GOT3 (cell line): Measurements from ENCODE around the gene PLA2G15.

Experiments used
- DNase-seq: peaks from one replicate; lab custom pipeline; 2025; ENCODE audit warnings: mixed read lengths; lab: John Stamatoyannopoulos, UW

The PLA2G15 gene

DNA sequence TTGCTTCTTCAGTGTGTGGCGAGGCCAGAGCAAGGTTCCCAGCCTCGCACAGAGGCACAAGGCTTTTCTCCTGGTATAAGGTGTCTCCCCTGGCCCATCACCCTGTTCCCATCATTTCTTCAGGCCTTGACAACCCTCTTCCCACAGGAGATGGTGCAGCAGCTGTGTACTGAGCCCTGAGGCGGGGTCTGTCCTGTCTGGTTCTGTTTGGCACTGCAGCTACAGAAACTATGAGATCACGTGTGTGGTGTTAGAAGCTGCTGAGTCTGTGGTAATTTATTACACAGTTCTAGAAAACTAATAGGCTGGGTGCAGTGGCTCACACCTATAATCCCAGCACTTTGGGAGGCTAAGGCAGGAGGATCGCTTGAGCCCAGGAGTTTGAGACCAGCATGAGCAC, 7.2 kb downstream of the PLA2G15 start:
- no peak for DNase-seq

GRCh38 chr16:68253721-68254120, 8.5 kb downstream of the PLA2G15 start:
- no peak for DNase-seq

GRCh38 chr16:68255712-68256111, 10.5 kb downstream of the PLA2G15 start:
- no peak for DNase-seq

DNA sequence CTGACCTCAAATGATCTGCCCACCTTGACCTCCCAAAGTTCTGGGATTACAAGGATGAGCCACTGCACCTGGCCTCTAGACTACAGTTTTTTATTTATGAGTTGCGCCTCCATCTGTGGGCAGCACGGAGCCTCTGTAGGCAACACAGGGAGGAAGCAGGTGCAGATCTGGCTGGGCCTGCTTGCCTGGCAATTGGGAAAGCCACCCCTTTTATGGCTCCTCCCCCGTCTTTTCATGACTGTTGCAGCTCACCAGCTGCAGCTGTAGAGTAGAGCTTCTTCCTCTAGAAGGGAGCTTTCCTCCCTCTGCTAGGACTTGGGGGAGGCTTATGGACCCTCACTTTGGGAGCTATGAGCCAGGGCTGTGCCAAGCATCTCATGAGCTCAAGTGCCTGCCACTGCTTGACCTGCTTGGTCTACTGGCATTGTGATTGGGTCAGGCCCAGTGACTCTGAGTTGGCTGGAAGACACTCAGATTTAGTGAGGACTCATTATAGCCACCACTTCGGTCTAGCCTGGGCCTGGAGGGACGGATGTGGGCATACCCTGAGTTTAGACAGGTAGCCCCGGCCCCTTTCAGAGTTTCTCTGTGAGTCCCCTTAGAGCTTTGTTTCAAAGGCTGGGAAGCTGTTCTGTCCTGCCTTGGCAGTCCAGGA, 12.2 kb downstream of the PLA2G15 start:
- no peak for DNase-seq

DNA sequence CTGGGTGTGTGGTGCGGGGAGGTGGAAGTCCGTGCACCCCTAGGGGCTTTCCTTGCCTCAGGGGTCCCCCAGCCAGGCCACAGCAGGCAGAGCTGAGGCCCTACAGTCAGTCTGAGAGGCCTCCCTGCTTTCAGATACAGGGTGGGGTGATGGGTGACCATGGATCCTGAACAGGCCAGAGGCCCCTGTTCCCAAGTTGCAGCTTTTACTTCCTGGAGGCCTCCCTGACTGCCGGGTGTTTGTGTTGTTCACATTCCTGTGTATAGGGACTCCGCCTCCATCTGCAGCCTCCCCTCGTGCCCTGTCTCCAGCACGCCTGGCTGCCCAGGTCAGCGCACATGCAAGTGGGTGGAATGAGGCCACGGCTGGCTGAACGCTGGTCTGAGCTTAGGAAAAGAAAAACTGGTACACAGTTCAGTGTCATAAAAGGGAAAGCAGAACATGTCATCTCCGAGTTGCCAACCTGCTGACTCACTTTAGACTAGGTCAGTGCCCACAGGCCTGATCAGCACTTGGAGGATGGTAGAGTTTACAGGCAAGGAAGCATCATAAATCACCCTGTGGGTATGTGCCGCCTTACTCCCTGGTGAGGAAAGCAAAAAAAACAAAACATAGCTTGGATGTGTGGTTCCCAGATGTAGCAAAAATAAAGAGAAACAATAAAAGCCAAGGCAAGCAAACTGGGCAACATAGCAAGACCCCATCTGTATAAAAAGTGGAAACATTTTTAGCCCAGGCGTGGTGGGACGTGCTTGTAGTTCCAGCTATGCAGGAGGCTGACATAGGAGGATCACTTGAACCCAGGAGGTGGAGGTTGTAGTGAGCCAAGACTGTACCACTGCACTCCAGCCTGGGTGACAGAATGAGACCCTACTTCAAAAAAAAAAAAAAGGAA, 13.0 kb downstream of the PLA2G15 start:
- DNase-seq, result no peak

DNA sequence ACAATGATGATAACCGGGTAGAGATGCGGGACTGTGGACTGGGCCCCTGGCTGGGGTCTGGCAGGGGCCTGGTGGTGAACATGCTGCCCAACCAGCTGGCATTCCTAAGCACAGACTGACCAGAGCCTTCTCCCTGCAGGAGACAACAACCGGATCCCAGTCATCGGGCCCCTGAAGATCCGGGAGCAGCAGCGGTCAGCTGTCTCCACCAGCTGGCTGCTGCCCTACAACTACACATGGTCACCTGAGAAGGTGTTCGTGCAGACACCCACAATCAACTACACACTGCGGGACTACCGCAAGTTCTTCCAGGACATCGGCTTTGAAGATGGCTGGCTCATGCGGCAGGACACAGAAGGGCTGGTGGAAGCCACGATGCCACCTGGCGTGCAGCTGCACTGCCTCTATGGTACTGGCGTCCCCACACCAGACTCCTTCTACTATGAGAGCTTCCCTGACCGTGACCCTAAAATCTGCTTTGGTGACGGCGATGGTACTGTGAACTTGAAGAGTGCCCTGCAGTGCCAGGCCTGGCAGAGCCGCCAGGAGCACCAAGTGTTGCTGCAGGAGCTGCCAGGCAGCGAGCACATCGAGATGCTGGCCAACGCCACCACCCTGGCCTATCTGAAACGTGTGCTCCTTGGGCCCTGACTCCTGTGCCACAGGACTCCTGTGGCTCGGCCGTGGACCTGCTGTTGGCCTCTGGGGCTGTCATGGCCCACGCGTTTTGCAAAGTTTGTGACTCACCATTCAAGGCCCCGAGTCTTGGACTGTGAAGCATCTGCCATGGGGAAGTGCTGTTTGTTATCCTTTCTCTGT, 14.0 kb downstream of the PLA2G15 start:
- DNase-seq, result no peak

GRCh38 chr16:68263559-68264127, 18.5 kb downstream of the PLA2G15 start:
- no peak for DNase-seq

DNA sequence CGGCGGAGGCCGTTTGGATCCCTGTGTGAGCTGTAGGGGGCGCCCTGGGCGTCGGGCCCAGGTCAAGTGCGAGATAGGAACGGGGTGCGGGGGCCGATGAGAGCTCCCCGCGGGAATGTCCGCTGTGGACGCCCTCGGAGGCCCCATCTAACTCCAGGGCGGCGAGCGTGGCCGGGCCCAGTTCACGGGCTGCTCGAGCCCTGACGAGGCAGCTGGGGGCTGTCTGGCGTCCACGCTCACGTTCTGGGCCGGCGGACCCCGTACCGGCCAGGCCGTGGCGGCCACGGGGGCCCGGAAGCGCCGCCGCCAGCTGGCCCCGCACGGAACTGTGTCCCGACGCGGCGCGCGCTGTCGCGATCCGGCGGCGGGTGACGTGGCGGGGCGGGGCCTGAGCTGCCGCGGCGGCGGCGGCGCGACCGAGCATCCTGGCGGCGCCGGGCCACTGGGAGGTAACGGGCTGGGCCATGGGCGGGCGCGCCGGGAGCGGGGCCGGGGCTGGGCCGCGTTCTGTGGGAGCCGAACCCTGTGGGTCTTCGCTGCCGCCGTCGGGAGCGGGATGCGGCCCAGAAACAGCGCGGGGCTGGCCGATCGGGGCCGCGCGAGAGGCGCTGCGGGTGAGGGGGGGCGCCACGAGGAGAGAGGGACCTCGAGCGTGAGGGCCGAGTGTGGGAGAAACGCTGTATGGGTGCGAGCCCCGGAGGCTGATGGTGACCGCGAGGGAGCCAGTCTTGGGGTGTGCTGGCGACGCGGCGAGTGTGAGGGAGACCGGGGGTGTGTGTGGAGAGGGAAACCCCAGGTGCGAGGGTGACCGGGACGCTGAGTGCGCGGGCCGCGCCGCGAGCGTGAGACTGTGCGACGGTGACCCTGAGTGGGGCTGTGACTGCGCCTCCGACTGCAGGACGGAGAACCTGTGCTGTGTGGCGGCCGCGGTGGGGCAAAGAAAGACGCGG, 19.2 kb downstream of the PLA2G15 start, which contains the start of gene SLC7A6:
Gene SLC7A6, plus strand, starts transcription at position 399 of the 950 bp plus-strand sequence. CDS start 10,201 bp downstream, outside the sequence.
- no peak for DNase-seq

GRCh38 chr16:68265078-68265920, 20.1 kb downstream of the PLA2G15 start:
- DNase-seq, result peak; percentile 33

GRCh38 chr16:68267612-68268405, 22.6 kb downstream of the PLA2G15 start:
- no peak for DNase-seq

DNA sequence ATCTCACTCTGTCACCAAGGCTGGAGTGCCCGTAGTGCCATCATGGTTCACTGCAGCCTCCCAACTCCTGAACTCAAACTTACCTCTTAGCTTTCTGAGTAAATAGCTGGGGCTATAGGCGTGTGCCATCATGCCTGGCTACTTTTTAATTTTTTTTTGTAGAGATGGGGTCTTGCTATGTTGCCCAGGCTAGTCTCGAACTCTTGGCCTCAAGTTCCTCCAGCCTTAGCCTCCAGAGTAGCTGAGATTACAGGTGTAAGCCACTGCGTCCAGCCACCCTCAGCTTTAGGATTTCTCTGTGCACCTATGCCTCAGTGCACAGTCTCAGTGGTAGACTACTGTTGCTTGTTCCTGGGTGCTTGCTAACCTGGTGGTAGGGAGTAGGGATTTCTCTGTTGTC, 24.6 kb downstream of the PLA2G15 start:
- DNase-seq, result no peak

DNA sequence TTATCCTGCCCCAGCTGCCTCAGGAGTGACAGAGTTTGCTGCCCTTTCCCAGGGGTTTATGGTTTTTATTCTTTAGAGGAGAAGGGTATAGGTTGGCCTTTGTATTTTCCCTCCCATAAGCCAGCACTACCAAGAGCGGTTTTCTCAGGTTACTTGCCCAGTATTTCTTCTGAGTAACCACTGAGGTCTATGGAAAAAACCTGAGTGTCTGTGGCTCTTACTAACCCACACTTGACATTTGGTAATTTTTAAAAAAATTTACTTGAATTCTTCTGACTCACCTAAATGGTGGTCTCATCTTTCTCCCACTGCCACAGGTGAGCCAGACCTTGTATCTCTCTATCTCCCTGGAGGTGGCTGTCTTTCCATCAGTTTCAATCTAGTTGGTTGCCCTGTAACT, 25.2 kb downstream of the PLA2G15 start:
- DNase-seq, result no peak

DNA sequence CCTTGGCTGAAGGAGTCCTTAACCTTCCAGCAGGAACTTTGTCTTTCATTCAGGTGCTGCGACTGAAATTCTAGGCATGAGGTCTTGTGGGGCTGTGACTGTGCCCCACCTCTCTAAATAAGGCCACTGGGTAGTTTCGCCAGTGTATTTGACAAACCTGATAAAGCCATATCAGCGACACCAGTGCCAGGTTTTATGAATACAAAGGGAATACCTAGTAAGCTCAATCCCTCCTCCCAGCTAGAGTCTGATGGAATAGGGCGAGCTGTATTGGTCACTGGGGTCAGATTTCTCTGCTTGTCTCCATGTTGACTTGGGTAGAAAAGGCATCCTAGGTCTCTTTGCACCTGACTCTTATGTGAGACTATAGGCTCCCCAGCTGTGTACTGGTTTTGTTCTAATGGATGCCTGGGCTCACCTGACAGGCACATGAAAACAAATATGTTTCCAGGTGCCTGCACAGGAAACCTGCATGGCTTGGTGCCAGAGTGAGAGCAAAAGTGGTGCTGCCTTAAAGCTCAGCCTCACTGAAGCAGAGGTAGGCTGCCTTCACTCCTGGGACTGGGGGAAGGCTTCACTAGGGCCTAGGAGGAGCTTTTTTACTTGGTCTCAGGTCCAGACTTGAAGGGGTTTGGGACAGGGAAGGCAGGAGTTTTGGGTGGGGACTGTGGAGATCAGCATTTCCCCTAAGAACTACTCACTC, 27.5 kb downstream of the PLA2G15 start:
- DNase-seq, result no peak

- no peak for DNase-seq
Observed at GRCh38 chr16:68273459-68273858, 28.3 kb downstream of the PLA2G15 start.

GRCh38 chr16:68273896-68274295, 28.7 kb downstream of the PLA2G15 start:
- DNase-seq, result no peak

DNA sequence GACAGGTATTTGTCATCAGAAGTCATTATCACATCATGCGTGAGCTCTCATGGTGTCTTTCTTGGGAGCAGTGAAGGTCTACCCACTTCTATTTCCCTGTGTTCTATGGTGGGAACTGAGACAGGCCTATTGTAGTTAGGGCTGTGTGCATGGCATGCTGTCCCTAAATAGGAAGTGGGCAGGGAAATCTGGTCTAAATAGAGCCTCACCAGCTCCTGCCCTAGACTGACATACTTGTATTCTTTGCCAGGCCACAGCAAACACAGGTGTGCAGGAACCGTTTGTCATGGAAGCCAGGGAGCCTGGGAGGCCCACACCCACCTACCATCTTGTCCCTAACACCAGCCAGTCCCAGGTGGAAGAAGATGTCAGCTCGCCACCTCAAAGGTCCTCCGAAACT, 29.3 kb downstream of the PLA2G15 start:
- DNase-seq, result no peak

DNA sequence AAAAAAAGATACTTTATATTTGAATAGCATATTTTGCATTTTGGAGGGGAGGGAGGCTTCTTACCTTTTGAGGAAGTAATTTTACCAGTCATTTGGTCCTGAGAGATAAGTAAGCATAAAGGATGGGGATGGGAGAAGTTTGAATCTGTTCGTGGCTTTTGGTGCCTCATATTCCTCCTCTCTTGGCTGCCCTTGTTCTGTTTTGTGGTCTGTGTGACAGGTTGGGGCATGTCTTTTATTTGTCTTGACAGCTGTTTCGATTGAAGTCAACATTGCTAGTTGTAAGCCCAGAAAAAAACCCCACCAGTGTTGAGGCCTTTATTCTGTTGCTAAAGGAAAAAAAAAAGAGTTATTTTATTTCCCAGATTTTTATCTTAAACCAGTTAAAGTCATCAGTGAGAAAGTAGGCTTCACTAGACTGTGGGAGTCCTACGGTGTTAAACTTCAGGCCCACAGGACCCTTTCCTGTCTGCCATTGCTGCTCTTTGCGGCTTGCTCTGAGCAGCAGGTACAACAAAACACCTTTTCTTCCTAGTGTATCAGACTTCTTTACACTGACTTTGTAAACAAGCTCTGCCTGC, 30.5 kb downstream of the PLA2G15 start:
- DNase-seq, result no peak

GRCh38 chr16:68276223-68276622, 31.1 kb downstream of the PLA2G15 start:
- no peak for DNase-seq
